IMR-90 (cell line): ENCODE measurements around the gene GNL2. TPM values are rescaled to one million over a fixed set of nuclear protein-coding genes. Genes with fewer than 3 reads are reported as not detected.

Source experiments
- ATAC-seq: fragments of 200-7000 bp; cut with Tn5 transposase; 2 replicates; pipeline ENCODE4 v1.9.1; 2020; ENCODE audit warnings: low read depth, mild to moderate bottlenecking, moderate library complexity
- BruUV-seq: library from RNA; stranded (reverse); fragments of 400-500 nt; replicated peaks from 2 replicates; lab custom pipeline; 2021; lab: Mats Ljungman, UMichigan
- CTCF ChIA-PET: fragments of 300-600 bp; formaldehyde crosslinking; extraction: SDS; loops from one replicate; lab custom pipeline; 2021; ENCODE audit warnings: antibody characterized with exemption; lab: Yijun Ruan, JAX
- POLR2A ChIA-PET: fragments of 300-600 bp; sonication (Branson Sonifier 250); formaldehyde crosslinking; loops from one replicate; lab custom pipeline; 2022; ENCODE audit warnings: antibody characterized with exemption; ENCODE audit not compliant: unreplicated experiment; lab: Charles Lee
- DNase-seq: peaks from one replicate; pipeline ENCODE4 v3.0.0; 2013
- H2AFZ ChIP-seq: replicated peaks from 2 replicates; pipeline ENCODE3; 2013; ENCODE audit warnings: low read length, mild to moderate bottlenecking; ENCODE audit not compliant: poor library complexity
- H2AK5ac ChIP-seq: 2 replicates; pipeline ENCODE4 v1.6.1; 2013; ENCODE audit warnings: low read depth, low read length, inconsistent platforms
- H2AK9ac ChIP-seq: replicated peaks from 2 replicates; pipeline ENCODE3; 2013; ENCODE audit warnings: mild to moderate bottlenecking, low read depth, low read length, moderate library complexity; ENCODE audit not compliant: poor library complexity
- H2BK120ac ChIP-seq: 2 replicates; pipeline ENCODE4 v1.6.1; 2013; ENCODE audit warnings: low read depth, low read length, inconsistent platforms
- H2BK15ac ChIP-seq: 3 replicates; pipeline ENCODE4 v1.6.1; 2013; ENCODE audit warnings: low read depth, low read length, inconsistent platforms
- H2BK20ac ChIP-seq: 2 replicates; pipeline ENCODE4 v1.6.1; 2013; ENCODE audit warnings: low read depth, mild to moderate bottlenecking, inconsistent platforms, low read length, moderate library complexity
- H2BK5ac ChIP-seq: 2 replicates; pipeline ENCODE4 v1.6.1; 2013; ENCODE audit warnings: mild to moderate bottlenecking, low read depth, low read length, inconsistent platforms; ENCODE audit not compliant: poor library complexity, severe bottlenecking
- H3K14ac ChIP-seq: replicated peaks from 2 replicates; pipeline ENCODE4 v1.6.1; 2013; ENCODE audit warnings: low read depth, low read length, inconsistent platforms
- H3K18ac ChIP-seq: 2 replicates; pipeline ENCODE4 v1.6.1; 2013; ENCODE audit warnings: low read depth, low read length, control low read depth
- H3K23ac ChIP-seq: 2 replicates; pipeline ENCODE4 v1.6.1; 2013; ENCODE audit warnings: low read depth, low read length, inconsistent platforms
- H3K27ac ChIP-seq: 2 replicates; pipeline ENCODE4 v1.5.1; 2013; ENCODE audit warnings: mild to moderate bottlenecking, control low read depth, low read length; ENCODE audit not compliant: insufficient read depth
- H3K27me3 ChIP-seq: 2 replicates; pipeline ENCODE4 v1.6.1; 2013; ENCODE audit warnings: low read length; ENCODE audit not compliant: control insufficient read depth, insufficient read depth
- H3K36me3 ChIP-seq: 2 replicates; pipeline ENCODE4 v1.6.1; 2013; ENCODE audit warnings: low read length, mixed read lengths; ENCODE audit not compliant: control insufficient read depth, insufficient read depth
- H3K4ac ChIP-seq: 2 replicates; pipeline ENCODE4 v1.6.1; 2013; ENCODE audit warnings: low read depth, low read length, inconsistent platforms
- H3K4me1 ChIP-seq: 2 replicates; pipeline ENCODE4 v1.6.1; 2013; ENCODE audit warnings: low read length, mixed read lengths; ENCODE audit not compliant: control insufficient read depth, insufficient read depth
- H3K4me2 ChIP-seq: 2 replicates; pipeline ENCODE4 v1.6.1; 2013; ENCODE audit warnings: low read depth, mild to moderate bottlenecking, control low read depth, low read length, moderate library complexity
- H3K4me3 ChIP-seq: 2 replicates; pipeline ENCODE4 v1.5.1; 2013; ENCODE audit warnings: low read depth, mild to moderate bottlenecking, control low read depth, low read length, moderate library complexity; ENCODE audit not compliant: insufficient read depth
- H3K56ac ChIP-seq: 2 replicates; pipeline ENCODE4 v1.6.1; 2013; ENCODE audit warnings: low read length, inconsistent platforms; ENCODE audit not compliant: insufficient read depth; ENCODE audit errors: extremely low read depth
- H3K79me1 ChIP-seq, 2 experiments: 2 replicates each; pipeline ENCODE4 v1.6.1; 2013; ENCODE audit warnings: low read length in 2 of 2, inconsistent platforms in 1 of 2, low read depth in 1 of 2
- H3K9ac ChIP-seq: 2 replicates; pipeline ENCODE4 v1.6.1; 2013; ENCODE audit warnings: low read depth, low read length, control low read depth
- H3K9me1 ChIP-seq: 2 replicates; pipeline ENCODE4 v1.6.1; 2013; ENCODE audit warnings: low read length, inconsistent platforms; ENCODE audit not compliant: insufficient read depth
- H3K9me3 ChIP-seq: 2 replicates; pipeline ENCODE4 v1.6.1; 2013; ENCODE audit warnings: low read length; ENCODE audit not compliant: control insufficient read depth, insufficient read depth
- H4K20me1 ChIP-seq: 2 replicates; pipeline ENCODE4 v1.6.1; 2013; ENCODE audit warnings: low read length, inconsistent platforms; ENCODE audit not compliant: insufficient read depth
- H4K5ac ChIP-seq: 2 replicates; pipeline ENCODE4 v1.6.1; 2013; ENCODE audit warnings: mild to moderate bottlenecking, low read depth, low read length, control low read depth
- H4K8ac ChIP-seq, 2 experiments: 2 replicates each; pipeline ENCODE4 v1.6.1; 2013; ENCODE audit warnings: low read depth in 2 of 2, low read length in 2 of 2, control low read depth in 1 of 2, inconsistent platforms in 1 of 2
- H4K91ac ChIP-seq: 2 replicates; pipeline ENCODE4 v1.6.1; 2013; ENCODE audit warnings: low read depth, low read length, inconsistent platforms; ENCODE audit not compliant: insufficient read depth
- SMC3 ChIP-seq: fragments of 150-350 bp; IDR thresholded peaks from 2 replicates; pipeline ENCODE4 v1.6.1; 2016; ENCODE audit warnings: low read depth, mild to moderate bottlenecking, antibody characterized with exemption, low read length, moderate library complexity
- WGBS, 2 experiments: methylation state at CpG; one replicate each; pipeline versions ENCODE4 v1.1.5 to v1.1.7; 2013; ENCODE audit warnings: missing lambda C conversion rate in 2 of 2; ENCODE audit not compliant: insufficient read length in 1 of 2; ENCODE audit errors: extremely low coverage in 2 of 2; 5-methylcytosine and 5-hydroxymethylcytosine counted together
- dilution Hi-C: fragments of 300-500 bp; cut with HindIII; formaldehyde crosslinking; loops from one replicate; pipeline ENCODE4 v1.14.3; 2018; ENCODE audit warnings: low sequenced_read_pairs; ENCODE audit not compliant: unreplicated experiment
- in situ Hi-C: fragments of 300-500 bp; cut with MboI; formaldehyde crosslinking; loops from 3 replicates; pipeline ENCODE4 v1.14.3; 2019; ENCODE audit warnings: low sequenced_read_pairs, inconsistent platforms, mixed read lengths
- intact Hi-C: fragments of 100-400 bp; cut with micrococcal nuclease; formaldehyde crosslinking; loops from 2 replicates; pipeline ENCODE4 v1.10.0; 2022
- polyA plus RNA-seq, 3 experiments: library from polyadenylated mRNA; depleted of rRNA; stranded (reverse); fragments of >200 nt; gene quantifications; 2 replicates each; pipeline ENCODE4 v1.2.3, GENCODE V29; 2012; ENCODE audit warnings: low replicate concordance in 1 of 3
- total RNA-seq: library from RNA; depleted of rRNA; stranded (reverse); fragments of >200 nt; gene quantifications from 2 replicates; pipeline ENCODE4 v1.2.3, GENCODE V29; 2012

The GNL2 gene
- total and polyA plus RNA-seq, 2 of the 4 experiments (the other 2 are of a cell fraction), result 42.9 to 77.4 TPM

- no peak overlapping the region for H3K9ac ChIP-seq
- no peaks in the 10 kb centered on the region for H3K36me3 ChIP-seq
- no peak overlapping the region for H3K18ac ChIP-seq
- no peaks in the 10 kb centered on the region for H3K9me1 ChIP-seq
- H3K4me1 ChIP-seq, result no peaks in the 10 kb centered on the region
- H2AK9ac ChIP-seq, result no peak overlapping the region
- no peak overlapping the region for H2AK5ac ChIP-seq
- H2BK5ac ChIP-seq, result no peak overlapping the region
- BruUV-seq, result no TSS peak
- H3K4me3 ChIP-seq, result no peak overlapping the region
- dilution Hi-C loops, result no loop called here
- no peak overlapping the region for H4K8ac ChIP-seq
- no peak overlapping the region for H2BK15ac ChIP-seq
- no peak overlapping the region for H3K23ac ChIP-seq
- H3K4ac ChIP-seq, result no peak overlapping the region
- no peak overlapping the region for H3K56ac ChIP-seq
- ChIA-PET POLR2A (no interaction called here), CTCF (no interaction called here)
- no peaks in the 10 kb centered on the region for H3K79me1 ChIP-seq
- intact Hi-C loops, result no loop called here
- H2AFZ ChIP-seq, result no peak overlapping the region
- no peak overlapping the region for H3K27ac ChIP-seq
- ATAC-seq (no peak), DNase-seq (no peak)
- no peak overlapping the region for H3K4me2 ChIP-seq
- H4K20me1 ChIP-seq, result no peaks in the 10 kb centered on the region
- no peak overlapping the region for H4K5ac ChIP-seq
- in situ Hi-C loops, result no loop called here
- WGBS, 2 experiments, result no CpG with 5 or more reads among the region's 1 CpG
- H3K27me3 ChIP-seq, result peaks cover 42% of the 10 kb centered on the region
- no peak overlapping the region for H2BK120ac ChIP-seq
- no peak overlapping the region for H3K14ac ChIP-seq
- H3K9me3 ChIP-seq, result no peaks in the 10 kb centered on the region; the same call in 1 of the 2 replicates
- H4K91ac ChIP-seq, result no peak overlapping the region
- no peak overlapping the region for H2BK20ac ChIP-seq
- TF ChIP-seq SMC3, result no peak
Measured at GRCh38 chr1:37641059-37641458, 45.3 kb upstream of the GNL2 start.
